GM12878 (cell line): ENCODE results near the gene ATP6V0A1. TPM values are rescaled to one million over a fixed set of nuclear protein-coding genes. Genes with fewer than 3 reads are reported as not detected.

ENCODE experiments used
- ATF7 ChIP-seq: fragments of 450-650 bp; IDR thresholded peaks from 2 replicates; pipeline ENCODE4 v1.6.1; 2016; ENCODE audit warnings: low read depth, mild to moderate bottlenecking
- BRCA1 ChIP-seq: IDR thresholded peaks from 2 replicates; pipeline ENCODE4 v1.6.1; 2011; ENCODE audit warnings: low read depth, low read length, improper control_type of control experiment
- CHD4 ChIP-seq: fragments of 200-600 bp; sonication (generic); IDR thresholded peaks from 2 replicates; pipeline ENCODE4 v1.6.1; 2016; ENCODE audit warnings: mild to moderate bottlenecking
- DPF2 ChIP-seq: fragments of 450-650 bp; IDR thresholded peaks from 2 replicates; pipeline ENCODE4 v1.6.1; 2017; ENCODE audit warnings: mild to moderate bottlenecking
- EZH2 ChIP-seq: IDR thresholded peaks from 2 replicates; pipeline ENCODE4 v1.6.1; 2012; ENCODE audit warnings: low read depth, mild to moderate bottlenecking, control low read depth, inconsistent platforms, low read length, borderline replicate concordance; ENCODE audit not compliant: control insufficient read depth
- GABPA ChIP-seq: IDR thresholded peaks from 2 replicates; pipeline ENCODE4 v1.6.1; 2014; ENCODE audit warnings: antibody characterized with exemption, low read depth, mild to moderate bottlenecking, inconsistent platforms
- GATAD2B ChIP-seq: fragments of 450-650 bp; conservative IDR thresholded peaks from 2 replicates; pipeline ENCODE4 v1.6.1; 2017; ENCODE audit warnings: low read depth, mild to moderate bottlenecking, moderate library complexity
- HDAC2 ChIP-seq: fragments of 200-600 bp; sonication (generic); IDR thresholded peaks from 2 replicates; pipeline ENCODE4 v1.6.1; 2017
- JUND ChIP-seq: IDR thresholded peaks from 2 replicates; pipeline ENCODE4 v1.6.1; 2012; ENCODE audit warnings: low read depth, mild to moderate bottlenecking, low read length, improper control_type of control experiment, moderate library complexity
- KAT2A ChIP-seq: conservative IDR thresholded peaks from 2 replicates; pipeline ENCODE4 v1.6.1; 2011; ENCODE audit warnings: low read depth, low read length; ENCODE audit not compliant: control insufficient read depth
- MLLT1 ChIP-seq: fragments of 450-650 bp; IDR thresholded peaks from 2 replicates; pipeline ENCODE4 v1.6.1; 2016; ENCODE audit warnings: mild to moderate bottlenecking
- MTA3 ChIP-seq: IDR thresholded peaks from 2 replicates; pipeline ENCODE4 v1.6.1; 2012; ENCODE audit warnings: low read length, inconsistent platforms, borderline replicate concordance
- NFYA ChIP-seq: IDR thresholded peaks from 2 replicates; pipeline ENCODE4 v1.6.1; 2011; ENCODE audit warnings: low read depth, mild to moderate bottlenecking, low read length, improper control_type of control experiment, borderline replicate concordance
- PAX5 ChIP-seq: IDR thresholded peaks from 2 replicates; pipeline ENCODE4 v1.6.1; 2011; ENCODE audit warnings: low read depth, low read length, borderline replicate concordance
- PBX3 ChIP-seq: IDR thresholded peaks from 2 replicates; pipeline ENCODE4 v1.6.1; 2011; ENCODE audit warnings: mild to moderate bottlenecking, low read depth, low read length, moderate library complexity; ENCODE audit not compliant: insufficient replicate concordance
- SMAD5 ChIP-seq: IDR thresholded peaks from 2 replicates; pipeline ENCODE4 v1.6.1; 2016; ENCODE audit warnings: antibody characterized with exemption, low read depth
- SMARCA5 ChIP-seq: fragments of 450-650 bp; IDR thresholded peaks from 2 replicates; pipeline ENCODE4 v1.6.1; 2017; ENCODE audit warnings: mild to moderate bottlenecking
- STAT1 ChIP-seq: fragments of 450-650 bp; conservative IDR thresholded peaks from 2 replicates; pipeline ENCODE4 v1.6.1; 2014; ENCODE audit warnings: antibody characterized with exemption, mild to moderate bottlenecking
- TARDBP ChIP-seq: IDR thresholded peaks from 2 replicates; pipeline ENCODE4 v1.6.1; 2016; ENCODE audit warnings: borderline replicate concordance
- TCF7 ChIP-seq: IDR thresholded peaks from 2 replicates; pipeline ENCODE4 v1.6.1; 2014; ENCODE audit warnings: antibody characterized with exemption, borderline replicate concordance
- USF1 ChIP-seq: IDR thresholded peaks from 2 replicates; pipeline ENCODE4 v1.6.1; 2011; ENCODE audit warnings: borderline replicate concordance, low read depth, mild to moderate bottlenecking, moderate library complexity, mixed read lengths, low read length; ENCODE audit not compliant: insufficient read depth; ENCODE audit errors: extremely low read length
- ZBTB40 ChIP-seq: fragments of 450-650 bp; IDR thresholded peaks from 2 replicates; pipeline ENCODE4 v1.6.1; 2016; ENCODE audit warnings: mild to moderate bottlenecking, moderate library complexity, borderline replicate concordance
- ZNF207 ChIP-seq: fragments of 450-650 bp; IDR thresholded peaks from 2 replicates; pipeline ENCODE4 v1.6.1; 2014; ENCODE audit warnings: antibody characterized with exemption, mild to moderate bottlenecking, borderline replicate concordance
- ZNF274 ChIP-seq: IDR thresholded peaks from one replicate; pipeline ENCODE4 v1.8.0; 2011; ENCODE audit not compliant: insufficient read length, insufficient read depth
- ZNF384 ChIP-seq: IDR thresholded peaks from 2 replicates; pipeline ENCODE4 v1.6.1; 2012; ENCODE audit warnings: low read depth, mild to moderate bottlenecking, low read length, improper control_type of control experiment, borderline replicate concordance
- polyA plus RNA-seq, 11 experiments: library from polyadenylated mRNA; depleted of rRNA in 4 of 11; unstranded in 6 of 11; stranded (reverse) in 5 of 11; fragments of >200 nt; fragmentation: Nextera tagmentation in 4 of 11; fragmentation: Illumina TruSeq in 1 of 11; extraction: Ambion mirVana in 4 of 11; extraction: Trizol in 1 of 11; gene quantifications; 1 replicate in 1 of 11; 2 replicates in 10 of 11; pipeline versions ENCODE4 v1.2.1 to v1.2.3, GENCODE V29; 2011 to 2016; ENCODE audit warnings: inconsistent platforms in 2 of 11, missing spikeins in 2 of 11, low read depth in 1 of 11
- total RNA-seq, 4 experiments: library from RNA; depleted of rRNA in 3 of 4; stranded (reverse); fragments of >200 nt in 3 of 4; fragmentation: Illumina TruSeq in 1 of 4; extraction: Trizol in 1 of 4; gene quantifications; 2 replicates each; pipeline versions ENCODE4 v1.2.1 to v1.2.3, GENCODE V29; 2013 to 2021

Gene ATP6V0A1
- total and polyA plus RNA-seq, 10 of the 15 experiments (the other 5 are each of a cell fraction or from before 2014, with no cell fraction given), result 3.0 to 76.6 (median 30.9) TPM

- TF ChIP-seq ZNF384 (no peak), HDAC2 (no peak), SMARCA5 (peak; percentile 82; the same call in 1 of the 2 replicates), GATAD2B (peak; percentile 53), PAX5 (no peak), EZH2 (no peak), CHD4 (no peak), TARDBP (no peak), BRCA1 (no peak), SMAD5 (no peak), JUND (no peak), USF1 (peak; percentile 38), KAT2A (no peak), GABPA (no peak), ZBTB40 (peak; percentile 24; the same call in 1 of the 2 replicates), ATF7 (peak; percentile 90), DPF2 (peak; percentile 81), NFYA (no peak), TCF7 (no peak), PBX3 (no peak), MTA3 (no peak), ZNF207 (no peak), STAT1 (no peak), MLLT1 (peak; percentile 61), ZNF274 (no peak)
Observed at GRCh38 chr17:42458497-42459255, at the start of gene ATP6V0A1 (continued).
